ENCODE measurements around the gene CHMP2A. TPM values are rescaled to one million over a fixed set of nuclear protein-coding genes. Genes with fewer than 3 reads are reported as not detected.

The CHMP2A gene
- total and polyA plus RNA-seq, 2 of the 13 experiments (the other 11 are each of a cell fraction or from before 2014, with no cell fraction given): 49.7 to 55.0 TPM

DNA sequence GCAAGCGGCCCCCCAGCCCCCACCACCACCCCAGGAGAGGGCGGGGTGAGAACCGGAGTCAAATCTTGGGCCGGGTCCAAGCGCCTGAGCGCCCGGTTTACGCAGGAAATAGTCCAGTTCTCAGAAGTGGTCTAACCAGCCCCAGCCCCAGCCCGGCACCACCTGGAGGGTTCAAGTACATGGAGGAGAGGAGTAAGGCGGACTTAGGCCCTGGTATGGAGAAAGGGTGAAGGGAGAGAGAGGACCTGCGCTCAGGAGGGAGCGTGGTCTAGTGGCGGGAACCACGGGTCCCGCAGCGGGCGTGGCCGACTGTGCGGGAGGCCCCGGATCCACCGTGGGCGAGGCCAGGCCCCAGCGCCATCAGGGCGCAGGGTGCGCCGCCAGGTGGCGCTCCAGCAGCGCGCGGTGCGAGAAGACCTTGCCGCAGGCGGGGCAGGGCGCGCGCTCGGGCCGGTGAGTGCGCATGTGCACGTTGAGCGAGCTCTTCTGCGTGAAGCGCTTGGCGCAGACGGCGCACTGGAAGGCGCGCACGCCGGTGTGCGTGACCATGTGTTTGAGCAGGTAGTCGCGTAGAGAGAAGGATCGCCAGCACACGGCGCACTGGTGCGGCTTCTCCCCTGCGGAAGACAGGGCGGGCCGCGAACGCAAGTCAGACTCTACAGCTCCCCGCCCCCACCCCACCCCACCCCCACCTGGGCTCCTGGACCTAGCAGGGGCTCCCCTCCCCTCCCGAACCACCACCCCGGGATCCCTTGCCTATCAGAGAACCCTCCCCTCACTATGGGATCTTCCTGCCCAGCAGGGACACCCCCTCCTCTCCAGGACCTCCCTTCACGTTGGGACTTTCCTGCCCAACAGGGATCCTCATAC is 41.0 kb downstream of the CHMP2A start (continued):
- TF ChIP-seq PRPF4 (IDR thresholded peaks at IDR 0.05; ENCODE audit: low read depth, low read length, poor library complexity, severe bottlenecking) (peak; percentile 66), FOXK1 (CRISPR knock-in tag; IDR thresholded peaks at IDR 0.05; ENCODE audit: borderline replicate concordance, low read depth) (no peak; the same call in 1 of the 2 replicates), ZFP90 (CRISPR knock-in tag; IDR thresholded peaks at IDR 0.05; ENCODE audit: borderline replicate concordance) (peak; percentile 23; the same call in 1 of the 2 replicates), HNRNPH1 (optimal IDR thresholded peaks at IDR 0.05; ENCODE audit: low read depth, low read length) (no peak), TEAD3 (CRISPR knock-in tag; optimal IDR thresholded peaks at IDR 0.05; ENCODE audit: borderline replicate concordance) (peak; percentile 72), ZNF619 (CRISPR knock-in tag; IDR thresholded peaks at IDR 0.05) (no peak), IRF2 (CRISPR knock-in tag; IDR thresholded peaks at IDR 0.05) (peak; percentile 69; the same call in 1 of the 2 replicates), HNF4G (IDR thresholded peaks at IDR 0.05; ENCODE audit: borderline replicate concordance, low read depth, low read length) (no peak), HNF4G (CRISPR knock-in tag; IDR thresholded peaks at IDR 0.05; ENCODE audit: borderline replicate concordance, low read depth) (0 out of 2 replicates have a peak, but pooled peaks have one; percentile 62), TFDP1 (CRISPR knock-in tag; IDR thresholded peaks at IDR 0.05; ENCODE audit: borderline replicate concordance) (peak; percentile 95), ZNF468 (CRISPR knock-in tag; IDR thresholded peaks at IDR 0.05) (no peak), ZNF235 (CRISPR knock-in tag; IDR thresholded peaks at IDR 0.05; ENCODE audit: borderline replicate concordance) (peak; percentile 84; the same call in 1 of the 2 replicates), KDM4B (CRISPR knock-in tag; IDR thresholded peaks at IDR 0.05) (no peak), HOXA7 (CRISPR knock-in tag; IDR thresholded peaks at IDR 0.05) (no peak), ZNF747 (CRISPR knock-in tag; IDR thresholded peaks at IDR 0.05; ENCODE audit: borderline replicate concordance) (peak; percentile 50; the same call in 1 of the 2 replicates), RXRA (CRISPR knock-in tag; IDR thresholded peaks at IDR 0.05) (0 out of 2 replicates have a peak, but pooled peaks have one; percentile 32), SALL2 (CRISPR knock-in tag; IDR thresholded peaks at IDR 0.05) (peak; percentile 90), ZMYM2 (CRISPR knock-in tag; IDR thresholded peaks at IDR 0.05) (no peak), JUN (CRISPR knock-in tag; IDR thresholded peaks at IDR 0.05) (peak; percentile 46; the same call in 1 of the 2 replicates)
- TF ChIP-seq, protein P1, sequence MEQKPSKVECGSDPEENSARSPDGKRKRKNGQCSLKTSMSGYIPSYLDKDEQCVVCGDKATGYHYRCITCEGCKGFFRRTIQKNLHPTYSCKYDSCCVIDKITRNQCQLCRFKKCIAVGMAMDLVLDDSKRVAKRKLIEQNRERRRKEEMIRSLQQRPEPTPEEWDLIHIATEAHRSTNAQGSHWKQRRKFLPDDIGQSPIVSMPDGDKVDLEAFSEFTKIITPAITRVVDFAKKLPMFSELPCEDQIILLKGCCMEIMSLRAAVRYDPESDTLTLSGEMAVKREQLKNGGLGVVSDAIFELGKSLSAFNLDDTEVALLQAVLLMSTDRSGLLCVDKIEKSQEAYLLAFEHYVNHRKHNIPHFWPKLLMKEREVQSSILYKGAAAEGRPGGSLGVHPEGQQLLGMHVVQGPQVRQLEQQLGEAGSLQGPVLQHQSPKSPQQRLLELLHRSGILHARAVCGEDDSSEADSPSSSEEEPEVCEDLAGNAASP (CRISPR knock-in tag; IDR thresholded peaks at IDR 0.05; ENCODE audit: borderline replicate concordance): 0 out of 2 replicates have a peak, but pooled peaks have one; percentile 60
